Gastroesophageal sphincter (tissue), 4 donors: ENCODE results near the gene PHOX2B. TPM values are rescaled to one million over a fixed set of nuclear protein-coding genes. Genes with fewer than 3 reads are reported as not detected.

Experiments used
- ATAC-seq: fragments of 150-250 bp; one replicate; pipeline ENCODE4 v1.9.1; 2016; ENCODE audit warnings: mild to moderate bottlenecking, moderate library complexity
- H3K27ac ChIP-seq, 4 donors: fragments of 200-600 bp; sonication (generic) in 3 of 4; 1 replicate in 3 of 4; 2 replicates in 1 of 4; pipeline ENCODE4 v1.5.1; 2016 to 2019
- H3K27me3 ChIP-seq: fragments of 200-600 bp; sonication (generic); one replicate; pipeline ENCODE4 v1.5.1; 2019
- H3K36me3 ChIP-seq, 2 donors: fragments of 200-600 bp; sonication (generic); one replicate each; pipeline ENCODE4 v1.5.1; 2019; ENCODE audit warnings: control low read depth in 1 of 2
- H3K4me1 ChIP-seq, 3 donors: fragments of 200-600 bp; sonication (generic); 1 replicate in 2 of 3; 2 replicates in 1 of 3; pipeline ENCODE4 v1.5.1; 2016 to 2019; ENCODE audit warnings: control low read depth in 2 of 3
- H3K4me3 ChIP-seq, 2 donors: fragments of 200-600 bp; sonication (generic); one replicate each; pipeline ENCODE4 v1.5.1; 2019; ENCODE audit warnings: mild to moderate bottlenecking in 1 of 2, moderate library complexity in 1 of 2
- H3K9me3 ChIP-seq, 3 donors: fragments of 200-600 bp; sonication (generic); one replicate each; pipeline ENCODE4 v1.5.1; 2017 to 2019; ENCODE audit warnings: control low read depth in 2 of 3
- CTCF ChIP-seq, 4 experiments: fragments of 200-600 bp in 2 of 4; fragments of 450-650 bp in 2 of 4; sonication (generic) in 1 of 4; IDR thresholded peaks; one replicate each; pipeline ENCODE4 v1.5.1; 2017 to 2019; ENCODE audit warnings: antibody characterized with exemption in 4 of 4, mild to moderate bottlenecking in 2 of 4, moderate library complexity in 2 of 4
- EP300 ChIP-seq: sonication (generic); formaldehyde crosslinking; IDR thresholded peaks from one replicate; pipeline ENCODE4 v1.6.1; 2017; ENCODE audit warnings: antibody characterized with exemption, mild to moderate bottlenecking
- POLR2A ChIP-seq, 2 donors: fragments of 450-650 bp; IDR thresholded peaks; one replicate each; pipeline ENCODE4 v1.6.1; 2017; ENCODE audit warnings: antibody characterized with exemption in 2 of 2, mild to moderate bottlenecking in 2 of 2, moderate library complexity in 1 of 2
- POLR2AphosphoS5 ChIP-seq: sonication (generic); formaldehyde crosslinking; IDR thresholded peaks from one replicate; pipeline ENCODE4 v1.6.1; 2017; ENCODE audit warnings: antibody characterized with exemption
- WGBS, 2 donors: methylation state at CpG; one replicate each; pipeline ENCODE4 v1.1.5; 2018; ENCODE audit warnings: low coverage in 1 of 2; 5-methylcytosine and 5-hydroxymethylcytosine counted together
- total RNA-seq, 4 donors: library from RNA; depleted of rRNA; stranded (reverse); fragments of >200 nt; gene quantifications; one replicate each; pipeline ENCODE4 v1.1.0, GENCODE V29; 2016

PHOX2B gene
- total RNA-seq, 4 donors from 2014 or later: 0.67 TPM; not detected in 3

- WGBS, 2 donors: 62 to 69% methylated on average over 2 to 3 of the region's 3 CpGs
- H3K4me3 ChIP-seq: no peak overlapping the region
- no peak for TF ChIP-seq EP300
- TF ChIP-seq CTCF (IDR thresholded peaks at IDR 0.05): no peak
- no peak for TF ChIP-seq POLR2A (IDR thresholded peaks at IDR 0.05)
- TF ChIP-seq POLR2AphosphoS5: no peak
Observed at GRCh38 chr4:41792166-41792565, 43.6 kb upstream of the PHOX2B start.

GRCh38 chr4:41791557-41791956, 43.0 kb upstream of the PHOX2B start:
- Histone ChIP-seq H3K4me3 (no peak overlapping the region), H3K9me3 (no peaks in the 10 kb centered on the region), H3K4me1 (peaks cover 0 to 3% (median 0%) of the 10 kb centered on the region in 3 donors), H3K36me3 (no peaks in the 10 kb centered on the region), H3K27me3 (peaks cover 17% of the 10 kb centered on the region), H3K27ac (no peak overlapping the region)
- no peak for TF ChIP-seq POLR2AphosphoS5
- TF ChIP-seq CTCF (IDR thresholded peaks at IDR 0.05): no peak
- TF ChIP-seq POLR2A (IDR thresholded peaks at IDR 0.05): no peak
- TF ChIP-seq EP300: no peak
- WGBS, 2 donors: 78 to 86% methylated on average over 1 to 2 of the region's 2 CpGs
- no peak for ATAC-seq

More at GRCh38 chr4:41792166-41792565, 43.6 kb upstream of the PHOX2B start:
- no peak for ATAC-seq
- Histone ChIP-seq H3K27ac (no peak overlapping the region), H3K4me1 (peaks cover 0 to 9% (median 0%) of the 10 kb centered on the region in 3 donors), H3K36me3 (no peaks in the 10 kb centered on the region), H3K9me3 (no peaks in the 10 kb centered on the region), H3K27me3 (peaks cover 24% of the 10 kb centered on the region)

- no peak overlapping the region for H3K27ac ChIP-seq
- H3K36me3 ChIP-seq: no peaks in the 10 kb centered on the region
- no peaks in the 10 kb centered on the region for H3K9me3 ChIP-seq
- no peak for ATAC-seq
- WGBS, 2 donors: 58 to 64% methylated on average over 3 to 6 of the region's 8 CpGs
- no peaks in the 10 kb centered on the region for H3K4me1 ChIP-seq
- TF ChIP-seq POLR2A (IDR thresholded peaks at IDR 0.05) (no peak), POLR2AphosphoS5 (no peak), EP300 (no peak), CTCF (IDR thresholded peaks at IDR 0.05) (no peak)
- no peak overlapping the region for H3K4me3 ChIP-seq
- peaks cover 11% of the 10 kb centered on the region for H3K27me3 ChIP-seq
Observed at GRCh38 chr4:41787931-41788330, 39.4 kb upstream of the PHOX2B start.

GRCh38 chr4:41785665-41786064, 37.1 kb upstream of the PHOX2B start:
- no peak for TF ChIP-seq EP300
- no peak for TF ChIP-seq POLR2AphosphoS5
- no peak for TF ChIP-seq CTCF (IDR thresholded peaks at IDR 0.05)
- TF ChIP-seq POLR2A (IDR thresholded peaks at IDR 0.05): no peak
- WGBS, 2 donors: 62 to 100% methylated on average over 1 of the region's 1 CpG
- no peaks in the 10 kb centered on the region for H3K4me1 ChIP-seq
- no peaks in the 10 kb centered on the region for H3K9me3 ChIP-seq
- H3K27me3 ChIP-seq: peaks cover 11% of the 10 kb centered on the region
- H3K36me3 ChIP-seq: no peaks in the 10 kb centered on the region
- no peak overlapping the region for H3K4me3 ChIP-seq
- no peak overlapping the region for H3K27ac ChIP-seq
- no peak for ATAC-seq

GRCh38 chr4:41784191-41784979, 35.9 kb upstream of the PHOX2B start:
- H3K4me3 ChIP-seq: no peak overlapping the region
- H3K4me1 ChIP-seq: no peaks in the 10 kb centered on the region
- H3K9me3 ChIP-seq: no peaks in the 10 kb centered on the region
- H3K27me3 ChIP-seq: peaks cover 5% of the 10 kb centered on the region
- no peak overlapping the region for H3K27ac ChIP-seq
- no peak for ATAC-seq
- no peak for TF ChIP-seq POLR2AphosphoS5
- TF ChIP-seq EP300: no peak
- 83 to 85% methylated on average over 9 of the region's 9 CpGs for WGBS, 2 donors
- H3K36me3 ChIP-seq: no peaks in the 10 kb centered on the region
